Stimulated activated CD4-positive, alpha-beta T cell treated with anti-CD3 and anti-CD28 coated beads, Interleukin-2, amount 100 ng/mL, for 48 hours (primary cell): ENCODE results near the gene ALG12.
A peak's percentile ranks its signal among the peaks of the same experiment; 100 is the strongest.

ENCODE experiments used
- DNase-seq, 2 donors: peaks; one replicate each; pipeline ENCODE4 v3.0.0-alpha.2; 2020

ALG12 gene

DNA sequence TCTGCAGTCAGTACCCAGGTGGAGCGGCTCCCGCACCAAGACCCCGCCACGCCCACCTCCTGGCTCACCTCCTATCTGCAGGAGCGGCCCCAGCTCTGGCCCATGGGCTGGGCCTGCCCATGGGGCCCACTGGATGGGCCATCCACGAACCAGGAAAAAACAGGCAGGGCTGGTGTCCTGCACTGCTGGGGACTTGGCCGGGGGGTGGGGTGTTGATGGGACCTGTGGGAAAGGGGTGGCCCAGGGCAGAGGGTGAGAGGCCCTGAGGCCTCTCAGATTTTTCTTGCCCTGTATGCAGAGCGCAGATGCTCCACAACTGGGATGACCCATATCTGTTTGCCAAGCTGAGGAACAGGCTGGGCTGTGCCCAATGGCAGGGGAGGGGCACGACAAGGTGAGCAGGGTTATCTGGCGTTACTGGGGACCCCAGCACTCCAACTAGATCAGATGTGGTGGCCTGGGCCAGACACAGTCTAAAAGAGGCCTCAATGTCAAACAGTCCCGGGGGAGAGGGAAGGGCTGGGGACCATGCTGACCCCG is 39.7 kb upstream of the ALG12 start:
- DNase-seq, result no peak

- no peak for DNase-seq
Measured at GRCh38 chr22:49956914-49957825, 38.9 kb upstream of the ALG12 start.

DNA sequence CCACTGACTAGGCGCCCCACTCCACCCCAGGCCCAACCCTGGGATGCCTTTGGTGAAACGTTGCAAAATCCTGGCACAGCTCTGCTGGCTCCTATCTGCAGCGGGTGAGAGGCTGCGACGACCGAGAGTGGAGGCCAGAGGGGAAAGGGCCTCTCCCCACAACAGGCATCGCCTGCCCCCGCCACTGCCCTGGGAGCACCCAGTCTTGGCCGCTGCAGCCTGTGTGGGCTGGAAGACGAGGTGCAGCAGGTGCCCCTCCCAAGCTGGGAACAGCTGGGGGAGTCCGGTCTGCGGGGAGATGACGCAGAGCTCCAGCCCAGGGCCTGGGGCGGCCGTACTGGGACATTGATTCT is 38.2 kb upstream of the ALG12 start:
- no peak for DNase-seq

DNA sequence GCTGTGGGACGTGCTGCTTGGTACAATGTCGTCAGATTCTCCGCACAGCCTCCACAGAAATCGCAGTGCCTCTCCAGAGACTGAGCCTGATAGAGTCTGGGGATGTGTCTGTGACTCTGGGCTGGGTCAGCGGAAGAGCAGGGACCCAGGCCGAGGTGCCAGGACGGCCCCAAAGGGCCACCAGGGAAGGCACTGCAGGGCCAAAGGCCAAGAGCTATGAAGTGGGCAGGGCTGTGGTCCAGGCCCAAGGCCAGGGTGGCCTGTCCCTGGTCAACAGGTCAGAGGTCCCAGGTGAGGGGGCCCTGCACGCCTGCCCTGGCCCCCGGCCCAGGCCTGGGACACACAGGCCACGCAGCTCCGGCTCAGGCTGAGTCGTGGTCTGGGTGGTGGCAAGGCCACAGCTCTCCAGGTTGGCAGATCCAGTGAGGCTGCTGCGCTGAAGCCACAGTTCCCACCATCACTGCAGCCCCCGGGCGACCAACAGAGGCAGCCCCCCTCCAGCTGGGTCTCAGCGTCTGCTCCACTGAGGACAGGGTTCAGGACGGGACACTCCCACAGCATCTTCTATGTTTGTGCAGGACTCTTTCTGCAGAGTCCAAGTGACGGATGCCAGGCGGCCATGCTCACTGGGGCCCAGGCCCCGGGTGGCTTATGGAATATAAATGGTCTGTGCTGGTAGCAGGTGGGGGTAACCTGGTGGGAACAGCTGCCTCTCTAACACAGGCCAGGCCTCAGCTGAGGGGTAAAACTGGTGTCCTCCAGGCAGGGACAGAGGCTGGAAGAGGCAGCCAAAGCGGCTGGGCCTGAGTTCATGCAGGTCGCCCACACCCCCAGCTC is 37.6 kb upstream of the ALG12 start:
- no peak for DNase-seq

GRCh38 chr22:49954991-49955580 is 36.8 kb upstream of the ALG12 start:
- DNase-seq, result no peak

DNA sequence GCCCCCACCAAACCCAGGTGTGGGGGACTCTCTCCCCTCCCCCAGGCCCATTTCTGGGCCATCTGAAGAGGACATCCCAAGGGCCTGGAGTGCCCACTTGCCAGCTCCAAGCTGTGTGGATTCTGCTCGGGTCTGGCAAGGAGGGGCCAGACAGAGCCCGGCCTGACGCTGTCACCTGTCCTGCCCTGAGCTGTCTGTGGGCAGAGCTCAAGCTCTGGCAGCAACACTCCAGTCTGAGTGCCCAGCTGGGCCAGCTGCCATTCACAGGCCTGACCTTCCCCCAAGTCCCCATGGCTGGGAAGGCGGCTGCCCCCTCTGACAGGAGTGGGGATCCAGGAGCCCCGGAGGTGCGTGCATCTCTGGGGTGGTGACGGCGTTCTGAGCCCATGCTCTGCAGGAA is 36.1 kb upstream of the ALG12 start:
- no peak for DNase-seq

DNA sequence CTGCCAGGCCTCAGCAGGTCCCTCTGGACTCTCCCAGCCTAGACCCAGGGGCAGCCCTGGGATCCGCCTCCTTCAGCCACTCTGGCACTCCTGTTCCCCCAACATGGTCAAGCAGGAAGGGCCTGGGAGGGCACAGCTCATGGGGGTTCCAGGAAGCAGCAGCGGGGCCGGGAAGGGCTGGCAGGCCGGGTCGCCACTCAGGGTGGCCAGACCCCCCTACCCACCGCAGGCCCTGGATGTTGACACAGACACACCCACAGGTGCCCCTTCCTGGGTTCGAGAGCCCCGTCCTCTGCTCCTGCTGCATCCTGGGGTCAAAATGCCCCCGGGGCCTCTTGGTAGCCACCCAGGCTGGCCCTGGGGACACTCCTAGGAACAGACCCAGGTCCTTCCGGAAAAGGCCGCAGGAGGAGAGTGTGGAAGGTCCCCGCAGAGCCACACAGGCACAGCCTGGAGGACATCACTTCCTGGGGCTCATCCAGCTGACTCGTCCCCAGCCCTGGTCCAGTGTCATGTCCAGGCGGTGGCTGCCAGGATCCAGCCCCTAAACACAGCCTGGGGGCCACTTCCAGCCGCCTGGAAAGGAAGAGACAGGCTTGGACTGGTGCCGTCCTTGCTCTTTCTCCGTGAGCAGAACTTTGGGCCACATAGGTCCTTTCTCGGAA is 35.6 kb upstream of the ALG12 start:
- no peak for DNase-seq

DNA sequence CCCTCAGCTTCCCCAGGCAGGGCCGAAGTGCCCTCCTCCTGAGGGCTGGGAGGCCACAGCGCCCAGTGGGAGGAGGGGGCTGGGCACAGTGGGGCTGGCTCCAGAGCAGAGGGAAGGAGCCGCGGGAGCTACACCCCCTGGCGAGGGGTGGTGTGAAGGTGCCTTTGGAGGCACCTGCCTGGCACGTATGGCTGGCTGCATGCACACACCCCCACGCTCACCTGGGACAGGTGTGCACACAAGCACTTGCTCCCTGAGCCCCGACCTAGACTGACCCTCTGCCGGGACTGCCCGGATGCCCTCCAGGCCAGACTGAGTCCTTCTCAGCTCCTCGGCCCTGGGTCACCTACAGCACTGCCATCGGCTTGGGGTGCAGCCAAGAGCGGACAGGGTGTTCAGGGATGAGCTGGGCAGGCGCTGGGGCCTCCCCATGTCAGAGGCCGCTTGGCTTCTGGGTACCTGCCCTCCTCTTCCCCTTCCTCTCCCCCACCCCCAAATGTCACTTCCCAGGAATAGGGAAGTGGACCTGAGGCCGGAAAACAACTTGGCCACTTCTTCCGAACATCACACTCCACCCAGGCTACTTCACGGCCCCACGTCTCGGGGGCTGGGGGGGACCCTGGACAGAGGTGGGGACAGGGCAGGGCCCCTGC is 34.9 kb upstream of the ALG12 start:
- no peak for DNase-seq

DNA sequence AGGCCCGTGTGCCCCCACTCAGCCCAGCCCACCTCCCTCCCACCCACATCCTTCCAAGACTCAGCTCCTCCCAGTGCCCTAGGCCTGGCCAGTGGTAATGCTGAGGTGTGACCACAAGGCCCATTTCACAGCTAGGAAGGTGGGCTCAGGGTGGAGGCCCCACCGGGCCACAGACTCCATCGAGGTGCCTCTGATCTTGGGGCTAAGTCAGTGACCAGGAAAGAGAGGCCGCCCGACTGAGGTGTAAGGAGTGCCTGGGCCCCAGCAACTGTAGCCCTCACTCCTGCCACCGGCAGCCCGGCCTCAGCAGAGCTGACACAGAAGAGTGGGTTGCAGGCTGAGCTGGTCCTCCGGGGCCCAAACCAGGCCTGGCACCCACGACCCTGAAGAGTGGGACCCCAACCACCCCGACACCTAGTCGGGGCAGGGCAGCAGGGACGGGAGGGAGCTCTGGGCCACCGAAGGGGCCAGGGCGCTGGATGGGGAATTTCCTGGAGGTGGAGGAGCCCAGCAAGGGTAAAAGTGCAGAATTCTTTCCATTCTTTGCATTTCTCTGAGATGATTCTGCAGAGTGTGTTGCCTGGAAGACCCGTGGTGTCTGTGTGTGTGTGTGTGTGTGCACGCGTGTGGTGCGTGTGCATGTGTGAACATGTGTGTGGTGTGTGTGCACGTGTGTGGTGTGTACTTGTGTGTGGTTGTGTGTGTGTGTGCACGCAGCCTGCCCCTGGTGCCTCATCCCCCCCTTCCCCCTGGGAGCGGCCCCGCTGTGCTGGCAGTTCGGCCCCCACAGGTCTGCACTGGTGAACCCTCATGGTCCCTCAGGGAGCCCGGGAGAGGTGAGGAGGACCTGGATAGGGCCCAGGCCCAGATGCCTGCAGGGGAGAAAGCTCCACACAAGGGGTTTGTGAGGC is 34.0 kb upstream of the ALG12 start:
- no peak for DNase-seq

- no peak for DNase-seq
Measured at GRCh38 chr22:49951678-49951985, 33.4 kb upstream of the ALG12 start.

GRCh38 chr22:49951000-49951677 is 32.9 kb upstream of the ALG12 start:
- peak in 1 of 2 donors; percentile 67 for DNase-seq

GRCh38 chr22:49950396-49950994 is 32.3 kb upstream of the ALG12 start:
- DNase-seq, result no peak

- no peak for DNase-seq
Measured at GRCh38 chr22:49949914-49950292, 31.7 kb upstream of the ALG12 start.

GRCh38 chr22:49948958-49949913 is 31.0 kb upstream of the ALG12 start:
- no peak for DNase-seq

- DNase-seq, result no peak
Measured at GRCh38 chr22:49948116-49948957, 30.1 kb upstream of the ALG12 start.

- DNase-seq, result no peak
Measured at GRCh38 chr22:49947296-49947622, 29.0 kb upstream of the ALG12 start.

GRCh38 chr22:49946612-49947295 is 28.5 kb upstream of the ALG12 start:
- DNase-seq, result no peak
